ENCODE measurements around the gene KLHDC3.

GRCh38 chr6:43032326-43032725 lies 18.3 kb downstream of the KLHDC3 start:
- TF ChIP-seq POLR2AphosphoS5 (IDR thresholded peaks at IDR 0.05; ENCODE audit: low read length), result no peak
- TF ChIP-seq RCOR1 (conservative IDR thresholded peaks at IDR 0.05; ENCODE audit: low read depth, low read length), result no peak
- TF ChIP-seq SIN3A (IDR thresholded peaks at IDR 0.05; ENCODE audit: low read depth, low read length), result no peak
- no peak for TF ChIP-seq ATF3 (IDR thresholded peaks at IDR 0.05; ENCODE audit: borderline replicate concordance, extremely low read depth, low read depth, low read length)
- TF ChIP-seq KDM1A (IDR thresholded peaks at IDR 0.05; ENCODE audit: borderline replicate concordance), result no peak
- no peak for TF ChIP-seq SMARCA5 (IDR thresholded peaks at IDR 0.05)
- no peak for TF ChIP-seq CTCF (IDR thresholded peaks at IDR 0.05 in 2 of 3, conservative IDR thresholded peaks at IDR 0.05 in 1 of 3; ENCODE audit: control insufficient read depth in 2 of 3, extremely low read depth in 1 of 3, insufficient read depth in 1 of 3, low read depth in 3 of 3, low read length in 3 of 3)
- no peak for TF ChIP-seq POLR2A (IDR thresholded peaks at IDR 0.05; ENCODE audit: low read depth, low read length)
- no peak for TF ChIP-seq TCF3 (IDR thresholded peaks at IDR 0.05; ENCODE audit: borderline replicate concordance, insufficient read depth, low read depth, low read length)
- no peak for TF ChIP-seq ETV6 (conservative IDR thresholded peaks at IDR 0.05 in 1 of 2, IDR thresholded peaks at IDR 0.05 in 1 of 2; ENCODE audit: borderline replicate concordance in 1 of 2, low read depth in 1 of 2)
- no peak for TF ChIP-seq CEBPB (IDR thresholded peaks at IDR 0.05; ENCODE audit: borderline replicate concordance in 1 of 2, low read depth in 2 of 2, low read length in 2 of 2)
- TF ChIP-seq ZNF274 (IDR thresholded peaks at IDR 0.05; ENCODE audit: insufficient read depth, insufficient read length), result no peak
- TF ChIP-seq, protein P1, sequence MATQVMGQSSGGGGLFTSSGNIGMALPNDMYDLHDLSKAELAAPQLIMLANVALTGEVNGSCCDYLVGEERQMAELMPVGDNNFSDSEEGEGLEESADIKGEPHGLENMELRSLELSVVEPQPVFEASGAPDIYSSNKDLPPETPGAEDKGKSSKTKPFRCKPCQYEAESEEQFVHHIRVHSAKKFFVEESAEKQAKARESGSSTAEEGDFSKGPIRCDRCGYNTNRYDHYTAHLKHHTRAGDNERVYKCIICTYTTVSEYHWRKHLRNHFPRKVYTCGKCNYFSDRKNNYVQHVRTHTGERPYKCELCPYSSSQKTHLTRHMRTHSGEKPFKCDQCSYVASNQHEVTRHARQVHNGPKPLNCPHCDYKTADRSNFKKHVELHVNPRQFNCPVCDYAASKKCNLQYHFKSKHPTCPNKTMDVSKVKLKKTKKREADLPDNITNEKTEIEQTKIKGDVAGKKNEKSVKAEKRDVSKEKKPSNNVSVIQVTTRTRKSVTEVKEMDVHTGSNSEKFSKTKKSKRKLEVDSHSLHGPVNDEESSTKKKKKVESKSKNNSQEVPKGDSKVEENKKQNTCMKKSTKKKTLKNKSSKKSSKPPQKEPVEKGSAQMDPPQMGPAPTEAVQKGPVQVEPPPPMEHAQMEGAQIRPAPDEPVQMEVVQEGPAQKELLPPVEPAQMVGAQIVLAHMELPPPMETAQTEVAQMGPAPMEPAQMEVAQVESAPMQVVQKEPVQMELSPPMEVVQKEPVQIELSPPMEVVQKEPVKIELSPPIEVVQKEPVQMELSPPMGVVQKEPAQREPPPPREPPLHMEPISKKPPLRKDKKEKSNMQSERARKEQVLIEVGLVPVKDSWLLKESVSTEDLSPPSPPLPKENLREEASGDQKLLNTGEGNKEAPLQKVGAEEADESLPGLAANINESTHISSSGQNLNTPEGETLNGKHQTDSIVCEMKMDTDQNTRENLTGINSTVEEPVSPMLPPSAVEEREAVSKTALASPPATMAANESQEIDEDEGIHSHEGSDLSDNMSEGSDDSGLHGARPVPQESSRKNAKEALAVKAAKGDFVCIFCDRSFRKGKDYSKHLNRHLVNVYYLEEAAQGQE (IDR thresholded peaks at IDR 0.05; ENCODE audit: low read depth, low read length), result no peak
- TF ChIP-seq RAD21 (IDR thresholded peaks at IDR 0.05; ENCODE audit: insufficient read depth, low read depth, low read length), result no peak

Measured in GM12878 (cell line).